ENCODE results near the gene COMMD6.
A peak's percentile ranks its signal among the peaks of the same experiment; 100 is the strongest.
"Not testable (repeated sequence)": the region's sequence is repeated elsewhere in the genome, so short reads cannot be mapped to it uniquely, and the experiment has no call there.

COMMD6 gene

DNA sequence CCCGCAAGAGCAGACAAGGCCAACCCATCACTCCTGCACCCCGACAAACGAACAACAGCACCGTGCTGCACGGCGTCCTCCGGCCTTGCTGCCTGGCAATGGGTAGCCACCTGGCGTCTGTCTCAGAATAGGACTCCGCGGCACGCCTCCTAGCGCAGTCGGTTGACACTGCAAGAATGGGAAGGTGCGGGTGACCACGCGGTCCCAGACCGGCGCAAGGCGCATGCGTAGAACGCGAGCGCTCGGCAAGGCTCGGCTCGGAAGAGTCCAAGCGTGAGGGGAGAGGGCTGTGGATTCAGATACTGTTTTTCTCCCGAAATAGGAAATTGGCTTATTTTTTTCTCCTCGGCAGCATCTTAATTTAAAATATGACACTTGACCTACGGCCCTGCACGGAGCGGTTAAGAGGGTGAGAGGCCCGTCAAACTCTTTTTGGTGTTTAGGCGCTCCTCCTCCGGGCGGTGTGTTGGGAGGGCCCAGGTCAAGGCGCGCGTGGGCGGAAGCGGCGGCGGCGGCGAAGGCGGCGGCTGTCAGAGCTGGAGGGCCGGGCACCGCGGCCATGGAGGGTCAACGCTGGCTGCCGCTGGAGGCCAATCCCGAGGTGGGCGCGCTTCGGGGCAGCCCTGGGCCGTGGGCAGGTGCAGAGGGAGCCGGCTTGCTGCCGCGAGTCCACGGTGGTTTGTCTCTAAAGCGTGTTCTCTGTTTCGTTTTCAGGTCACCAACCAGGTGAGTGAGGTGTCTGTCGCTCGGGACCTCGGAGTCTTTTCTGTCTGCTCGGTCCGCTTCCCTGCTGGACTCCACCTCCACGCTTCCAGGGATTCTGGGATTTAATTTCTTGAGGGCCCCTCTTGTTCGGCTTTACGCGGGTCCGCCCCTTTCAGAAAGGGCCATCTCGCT is 11.9 kb upstream of the COMMD6 start, which contains the start of gene UCHL3:
UCHL3 (plus strand) TSS at position 530 of the 897 bp plus-strand sequence; CDS start at position 560, 30 bp downstream.
- no peaks in the 10 kb centered on the region for H3K27me3 ChIP-seq (ENCODE audit: low read depth)
- H3K4me3 ChIP-seq = peak within 1 kb of the TSS; percentile 77
- no peaks in the 10 kb centered on the region for H3K9me3 ChIP-seq
- peaks cover 13% of the 10 kb centered on the region for H3K4me1 ChIP-seq
- peaks cover 9% of the 10 kb centered on the region for H3K36me3 ChIP-seq (replicated peaks)
- in situ Hi-C loops (cut with MboI; ENCODE audit: low sequenced_read_pairs) = no loop called here
- peak; percentile 90 to 98 for DNase-seq (ENCODE audit: low spot score in 2 of 2)

DNA sequence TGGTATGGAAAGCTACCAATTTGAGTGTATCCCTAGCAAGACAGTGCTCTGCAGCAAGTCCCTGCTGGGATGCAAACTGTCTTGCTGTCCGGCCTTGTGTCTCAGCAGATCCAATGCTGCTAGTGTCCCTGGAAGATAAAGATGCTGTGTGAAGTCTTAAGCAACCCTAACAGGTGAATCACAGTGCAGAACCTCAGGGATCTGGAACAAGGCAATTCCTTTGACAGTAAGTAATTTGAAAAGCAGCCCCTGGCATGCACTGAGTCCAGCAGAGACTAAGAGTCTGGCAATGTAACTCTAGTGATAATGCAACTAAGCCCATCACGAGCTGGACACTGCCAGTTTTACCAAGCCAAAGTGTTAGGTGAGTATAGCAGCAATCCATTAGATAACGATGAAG is 10.3 kb upstream of the COMMD6 start:
- H3K4me3 ChIP-seq = no peak overlapping the region
- in situ Hi-C loops (cut with MboI; ENCODE audit: low sequenced_read_pairs) = no loop called here
- no peaks in the 10 kb centered on the region for H3K27me3 ChIP-seq (ENCODE audit: low read depth)
- H3K9me3 ChIP-seq = no peaks in the 10 kb centered on the region
- DNase-seq (ENCODE audit: low spot score in 2 of 2) = no peak
- H3K4me1 ChIP-seq = peaks cover 13% of the 10 kb centered on the region
- H3K36me3 ChIP-seq (replicated peaks) = no peaks in the 10 kb centered on the region

DNA sequence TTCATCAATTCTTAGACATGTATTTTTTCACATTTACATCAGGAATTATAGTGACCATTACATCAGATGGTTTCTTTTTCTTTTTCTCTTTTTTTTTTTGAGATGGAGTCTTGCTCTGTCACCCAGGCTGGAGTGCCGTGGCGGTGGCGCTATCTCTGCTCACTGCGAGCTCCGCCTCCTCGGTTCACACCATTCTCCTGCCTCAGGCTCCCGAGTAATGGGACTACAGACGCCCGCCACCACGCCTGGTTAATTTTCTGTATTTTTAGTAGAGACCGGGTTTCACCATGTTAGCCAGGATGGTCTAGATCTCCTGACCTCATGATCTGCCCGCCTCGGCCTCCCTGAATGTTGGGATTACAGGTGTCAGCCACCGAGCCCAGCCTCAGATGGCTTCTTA is 7.7 kb upstream of the COMMD6 start:
- H3K9me3 ChIP-seq = not testable (repeated sequence)

DNA sequence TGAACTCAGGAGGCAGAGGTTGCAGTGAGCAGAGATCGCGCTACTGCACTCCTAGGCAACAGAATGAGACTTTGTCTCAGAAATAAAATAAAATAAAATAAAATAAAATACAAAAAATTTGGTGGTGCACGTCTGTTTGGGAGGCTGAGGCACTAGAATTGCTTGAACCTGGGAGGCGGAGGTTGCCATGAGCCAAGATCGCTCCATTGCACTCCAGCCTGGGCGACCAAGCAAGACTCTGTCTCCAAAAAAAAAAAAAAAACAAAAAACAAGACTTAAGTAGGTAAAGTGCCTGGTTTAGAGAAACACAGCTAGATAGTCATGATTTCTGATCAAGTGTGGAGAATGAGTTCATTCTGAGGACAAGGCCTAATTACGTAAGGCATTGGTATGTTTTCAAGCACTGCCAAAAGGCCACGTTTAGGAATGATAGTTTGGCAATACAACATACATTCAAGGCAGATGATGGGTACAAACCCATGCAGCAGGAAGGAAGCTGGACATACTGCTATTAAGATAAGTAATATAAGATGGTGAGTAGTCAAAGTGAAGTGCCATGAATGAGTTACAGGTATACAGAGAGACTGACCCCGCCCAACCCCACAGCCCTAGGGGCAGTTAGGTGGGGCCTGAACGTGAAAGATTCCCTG is 7.2 kb upstream of the COMMD6 start:
- Histone ChIP-seq H3K36me3 (replicated peaks) (no peaks in the 10 kb centered on the region), H3K27me3 (ENCODE audit: low read depth) (no peaks in the 10 kb centered on the region), H3K9me3 (no peaks in the 10 kb centered on the region), H3K4me1 (peaks cover 3% of the 10 kb centered on the region), H3K4me3 (no peak overlapping the region)
- DNase-seq (ENCODE audit: low spot score in 2 of 2) = no peak
- in situ Hi-C loops (cut with MboI; ENCODE audit: low sequenced_read_pairs) = no loop called here

More for the DNA sequence above, 7.7 kb upstream of the COMMD6 start:
- H3K36me3 ChIP-seq (replicated peaks); H3K27me3 ChIP-seq (ENCODE audit: low read depth); DNase-seq (ENCODE audit: low spot score in 2 of 2); H3K4me3 ChIP-seq; in situ Hi-C loops (cut with MboI; ENCODE audit: low sequenced_read_pairs); H3K4me1 ChIP-seq: not testable (repeated sequence)

DNA sequence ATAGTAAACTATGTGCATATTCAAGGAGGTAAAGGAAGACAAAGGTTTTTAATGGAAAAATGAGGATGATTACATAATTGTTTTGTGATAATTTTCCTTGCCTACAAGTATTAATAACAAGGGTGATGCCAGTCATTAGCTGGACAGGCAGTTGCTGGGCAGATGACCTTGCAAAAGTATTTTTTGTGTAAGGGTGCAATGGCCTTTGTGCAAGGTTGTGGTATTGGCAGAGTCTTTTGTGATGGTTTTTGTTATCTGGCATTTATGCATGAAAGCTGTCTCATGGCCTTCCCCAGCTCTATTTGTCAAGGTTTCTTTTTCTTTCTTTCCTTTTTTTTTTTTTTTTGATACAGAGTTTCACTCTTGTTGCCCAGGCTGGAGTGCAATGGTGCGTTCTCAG is 4.3 kb upstream of the COMMD6 start:
- Histone ChIP-seq H3K4me3 (no peak overlapping the region), H3K36me3 (replicated peaks) (no peaks in the 10 kb centered on the region)
- in situ Hi-C loops (cut with MboI; ENCODE audit: low sequenced_read_pairs) = no loop called here

DNA sequence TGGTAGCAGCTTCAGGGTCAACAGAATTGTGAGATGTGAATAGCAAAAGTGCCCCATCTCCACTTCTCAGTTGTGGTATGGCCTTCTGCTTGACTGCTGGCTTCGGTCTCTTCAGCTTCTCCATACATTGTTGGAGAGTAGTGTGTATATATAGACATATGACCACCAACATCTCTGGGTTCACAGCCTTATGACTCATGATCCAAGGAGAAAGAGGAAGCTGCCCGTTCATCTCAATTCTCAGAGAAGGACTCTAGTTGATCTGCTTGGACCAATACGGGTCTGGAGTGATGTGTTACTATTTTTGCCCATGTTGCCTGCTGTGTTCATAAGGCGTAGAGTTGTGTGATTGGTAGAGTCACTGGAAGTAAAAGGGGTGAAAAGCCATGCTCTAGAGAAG is 3.6 kb upstream of the COMMD6 start:
- Histone ChIP-seq H3K4me3 (no peak overlapping the region), H3K36me3 (replicated peaks) (no peaks in the 10 kb centered on the region), H3K4me1 (peaks cover 9% of the 10 kb centered on the region), H3K27me3 (ENCODE audit: low read depth) (no peaks in the 10 kb centered on the region), H3K9me3 (no peaks in the 10 kb centered on the region)
- no peak for DNase-seq (ENCODE audit: low spot score in 2 of 2)
- in situ Hi-C loops (cut with MboI; ENCODE audit: low sequenced_read_pairs) = no loop called here

More for the DNA sequence above, 4.3 kb upstream of the COMMD6 start:
- Histone ChIP-seq H3K4me1 (peaks cover 4% of the 10 kb centered on the region), H3K9me3 (no peaks in the 10 kb centered on the region), H3K27me3 (ENCODE audit: low read depth) (no peaks in the 10 kb centered on the region)
- DNase-seq (ENCODE audit: low spot score in 2 of 2) = no peak

DNA sequence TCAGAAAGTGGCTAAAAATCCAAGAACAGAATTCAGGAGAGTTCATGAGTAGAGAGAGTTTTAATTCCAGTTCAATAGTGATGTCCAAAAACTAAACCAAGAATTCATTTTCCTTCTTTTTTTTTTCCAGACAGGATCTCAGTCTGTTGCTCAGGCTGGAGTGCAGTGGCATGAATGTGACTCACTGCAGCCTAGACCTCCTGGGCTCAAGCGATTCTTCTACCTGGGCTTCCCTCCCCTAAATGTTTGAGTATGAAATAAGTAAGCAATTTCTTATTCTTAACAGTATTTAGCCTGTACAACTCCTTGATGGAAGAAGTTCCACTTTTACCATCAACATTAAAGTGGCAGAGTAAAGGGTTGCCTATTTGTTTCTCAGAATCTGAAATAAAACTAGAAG is 3.8 kb downstream of the COMMD6 start:
- Histone ChIP-seq H3K36me3 (replicated peaks) (peaks cover 4% of the 10 kb centered on the region; the same call in 1 of the 2 replicates), H3K4me1 (peaks cover 14% of the 10 kb centered on the region), H3K9me3 (no peaks in the 10 kb centered on the region), H3K4me3 (no peak overlapping the region), H3K27me3 (ENCODE audit: low read depth) (no peaks in the 10 kb centered on the region)
- no peak for DNase-seq (ENCODE audit: low spot score in 2 of 2)
- in situ Hi-C loops (cut with MboI; ENCODE audit: low sequenced_read_pairs) = no loop called here

DNA sequence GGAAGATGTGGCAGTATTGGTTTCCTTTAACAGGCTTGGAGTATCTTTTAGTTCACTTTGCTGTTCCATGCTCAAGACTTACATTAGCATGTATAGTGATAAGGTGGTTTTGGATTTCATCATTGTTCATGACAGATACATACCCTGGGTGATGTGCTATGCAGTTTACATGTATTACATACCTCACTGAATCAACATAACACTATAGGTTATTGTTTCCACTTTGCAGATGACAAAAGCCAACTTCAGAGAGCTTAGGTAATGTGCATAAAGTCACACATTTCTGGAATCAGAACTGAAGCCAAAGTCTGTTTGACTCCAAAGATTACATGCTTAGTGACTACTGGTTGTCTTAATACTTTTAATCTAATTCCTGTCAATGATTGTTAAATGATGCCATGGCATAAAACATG is 7.1 kb downstream of the COMMD6 start:
- Histone ChIP-seq H3K27me3 (ENCODE audit: low read depth) (no peaks in the 10 kb centered on the region), H3K36me3 (replicated peaks) (peaks cover 14% of the 10 kb centered on the region), H3K4me3 (no peak overlapping the region), H3K4me1 (0 out of 2 replicates have a peak, but pooled peaks cover 5% of the 10 kb centered on the region), H3K9me3 (no peaks in the 10 kb centered on the region)
- in situ Hi-C loops (cut with MboI; ENCODE audit: low sequenced_read_pairs) = no loop called here
- DNase-seq (ENCODE audit: low spot score in 2 of 2) = peak in 1 of 2 experiments; percentile 28

DNA sequence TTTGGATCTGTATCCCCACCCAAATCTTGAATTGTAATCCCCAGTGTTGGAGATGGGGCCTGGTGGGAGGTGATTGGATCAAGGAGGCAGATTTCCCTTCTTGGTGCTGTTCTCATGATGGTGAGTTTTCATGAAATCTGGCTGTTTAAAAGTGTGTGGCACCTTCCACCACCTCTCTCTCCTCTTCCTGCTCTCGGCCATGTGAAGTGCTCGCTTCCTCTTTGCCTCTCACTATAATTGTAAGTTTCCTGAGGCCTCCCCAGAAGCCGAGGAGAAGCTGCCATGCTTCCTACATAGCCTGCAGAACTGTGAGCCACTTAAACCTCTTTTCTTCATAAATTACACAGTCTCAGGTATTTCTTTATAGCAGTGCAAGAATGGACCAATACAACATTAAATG is 15.7 kb downstream of the COMMD6 start:
- H3K36me3 ChIP-seq (replicated peaks) = peaks cover 11% of the 10 kb centered on the region
- DNase-seq (ENCODE audit: low spot score in 2 of 2) = no peak
- H3K4me1 ChIP-seq = no peaks in the 10 kb centered on the region
- in situ Hi-C loops (cut with MboI; ENCODE audit: low sequenced_read_pairs) = no loop called here
- H3K9me3 ChIP-seq = no peaks in the 10 kb centered on the region; the same call in 1 of the 2 replicates
- H3K27me3 ChIP-seq (ENCODE audit: low read depth) = no peaks in the 10 kb centered on the region
- no peak overlapping the region for H3K4me3 ChIP-seq

DNA sequence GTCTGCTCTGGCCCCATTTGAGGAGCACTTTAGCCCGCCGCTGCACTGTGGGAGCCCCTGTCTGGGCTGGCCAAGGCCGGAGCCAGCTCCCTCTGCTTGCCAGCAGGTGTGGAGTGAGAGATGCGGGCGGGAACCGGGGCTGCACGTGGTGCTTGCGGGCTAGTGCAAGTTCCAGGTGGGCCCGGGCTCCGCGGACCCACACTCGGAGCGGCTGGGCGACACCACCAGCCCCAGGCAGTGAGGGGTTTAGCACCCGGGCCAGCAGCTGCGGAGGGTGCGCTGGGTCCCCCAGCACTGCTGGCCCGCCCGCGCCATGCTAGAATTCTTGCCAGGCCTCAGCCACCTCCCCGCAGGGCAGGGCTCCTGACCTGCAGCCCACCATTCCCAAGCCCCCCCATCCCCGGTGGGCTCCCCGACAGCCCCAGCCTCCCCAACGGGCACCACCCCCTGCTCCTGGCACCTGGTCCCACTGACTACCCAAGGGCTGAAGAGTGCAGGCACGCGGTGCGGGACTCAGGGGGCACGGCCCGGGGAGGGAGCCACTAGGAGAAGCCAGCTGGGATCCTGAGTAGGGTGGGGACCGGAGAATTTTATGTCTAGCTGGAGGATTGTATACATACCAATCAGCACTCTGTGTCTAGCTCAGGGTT is 19.1 kb downstream of the COMMD6 start:
- Histone ChIP-seq H3K36me3 (replicated peaks) (no peaks in the 10 kb centered on the region), H3K27me3 (ENCODE audit: low read depth) (no peaks in the 10 kb centered on the region), H3K4me3 (no peak overlapping the region), H3K4me1 (no peaks in the 10 kb centered on the region), H3K9me3 (no peaks in the 10 kb centered on the region; the same call in 1 of the 2 replicates)
- no peak for DNase-seq (ENCODE audit: low spot score in 2 of 2)
- in situ Hi-C loops (cut with MboI; ENCODE audit: low sequenced_read_pairs) = no loop called here

DNA sequence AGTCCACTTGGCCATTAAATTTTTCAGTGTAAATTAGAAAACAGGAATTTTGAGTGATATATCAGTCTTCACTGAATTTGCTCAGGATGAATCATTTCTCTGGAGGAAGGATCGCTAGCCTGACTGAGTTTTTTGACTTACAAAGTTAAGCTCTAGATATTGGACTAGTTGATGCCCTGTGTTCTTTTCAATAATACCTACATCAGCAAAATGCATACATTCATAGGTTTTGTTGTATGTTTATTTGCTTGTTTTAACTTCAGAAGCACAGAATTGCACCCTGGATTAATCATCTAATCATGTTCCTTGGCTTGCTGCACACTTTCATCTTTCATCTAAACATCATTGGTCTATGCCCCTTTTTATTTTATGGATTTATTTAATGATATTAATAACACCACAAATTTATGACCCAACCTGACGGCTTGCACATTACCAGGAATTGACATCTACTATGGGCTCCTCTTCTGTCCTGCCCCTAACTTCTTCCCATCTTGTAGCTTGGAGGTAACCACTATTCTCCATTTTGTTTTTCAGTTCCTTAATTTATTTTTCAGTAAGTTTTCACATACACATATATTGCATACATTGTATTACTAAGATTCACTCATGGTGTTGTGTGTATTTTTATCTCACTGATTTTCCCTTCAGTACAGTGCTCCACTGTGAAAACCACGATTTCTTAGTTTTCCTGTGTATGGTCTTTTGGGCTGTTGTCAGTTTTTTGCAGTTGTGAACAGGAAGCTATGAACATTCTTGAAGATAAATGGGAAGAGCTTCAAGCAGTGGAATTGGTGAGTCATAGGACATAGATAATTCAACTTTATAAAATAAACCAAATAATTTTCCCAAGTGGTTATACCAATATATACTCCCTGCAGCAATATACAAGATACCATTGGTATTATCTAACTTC is 23.3 kb downstream of the COMMD6 start:
- 0 out of 2 replicates have a peak, but pooled peaks cover 3% of the 10 kb centered on the region for H3K27me3 ChIP-seq (ENCODE audit: low read depth)
- in situ Hi-C loops (cut with MboI; ENCODE audit: low sequenced_read_pairs) = no loop called here
- no peaks in the 10 kb centered on the region for H3K9me3 ChIP-seq
- DNase-seq (ENCODE audit: low spot score in 2 of 2) = no peak
- no peak overlapping the region for H3K4me3 ChIP-seq
- H3K4me1 ChIP-seq = no peaks in the 10 kb centered on the region
- H3K36me3 ChIP-seq (replicated peaks) = no peaks in the 10 kb centered on the region

DNA sequence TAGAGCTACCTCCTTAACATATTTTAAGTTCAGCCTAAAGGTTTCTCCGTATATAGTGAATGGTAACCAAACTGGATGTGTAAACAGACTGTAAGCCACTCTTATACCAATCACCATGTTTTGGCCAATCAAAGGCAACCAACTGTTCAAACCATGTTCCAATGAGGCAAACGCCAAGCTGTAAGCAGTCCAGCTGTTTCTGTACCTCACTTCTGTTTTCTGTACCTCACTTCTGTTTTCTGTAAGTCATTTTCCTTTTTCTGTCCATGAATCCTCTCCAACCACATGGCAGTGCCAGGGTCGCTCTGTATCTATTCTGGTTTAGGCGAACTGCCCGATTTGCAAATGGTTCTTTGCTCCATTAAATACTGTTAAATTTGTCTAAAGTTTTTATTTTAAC is 24.4 kb downstream of the COMMD6 start:
- Histone ChIP-seq H3K36me3 (replicated peaks) (no peaks in the 10 kb centered on the region), H3K4me1 (no peaks in the 10 kb centered on the region), H3K4me3 (no peak overlapping the region), H3K27me3 (ENCODE audit: low read depth) (0 out of 2 replicates have a peak, but pooled peaks cover 3% of the 10 kb centered on the region), H3K9me3 (no peaks in the 10 kb centered on the region)
- DNase-seq (ENCODE audit: low spot score in 2 of 2) = no peak
- in situ Hi-C loops (cut with MboI; ENCODE audit: low sequenced_read_pairs) = no loop called here

DNA sequence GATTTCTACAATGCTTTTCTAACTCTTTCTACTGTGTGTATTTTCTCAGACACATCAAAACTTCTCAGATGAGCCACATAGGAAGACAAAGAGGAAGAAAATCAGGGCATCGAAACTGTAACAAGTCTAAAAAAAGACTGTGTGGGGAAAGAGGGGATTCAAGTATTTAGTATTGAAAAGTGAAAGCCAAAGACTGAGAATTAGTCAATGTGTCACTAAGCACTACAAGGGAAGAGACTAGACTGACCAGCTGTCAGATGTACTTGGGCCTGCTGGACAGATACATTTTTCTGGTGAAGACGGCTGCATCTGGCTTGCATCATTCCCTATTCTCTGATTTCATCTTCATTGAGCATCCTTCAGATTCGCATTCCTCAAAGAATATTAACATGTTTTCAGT is 25.4 kb downstream of the COMMD6 start:
- no peaks in the 10 kb centered on the region for H3K36me3 ChIP-seq (replicated peaks)
- DNase-seq (ENCODE audit: low spot score in 2 of 2) = no peak
- no peak overlapping the region for H3K4me3 ChIP-seq
- in situ Hi-C loops (cut with MboI; ENCODE audit: low sequenced_read_pairs) = no loop called here
- no peaks in the 10 kb centered on the region for H3K4me1 ChIP-seq
- 0 out of 2 replicates have a peak, but pooled peaks cover 3% of the 10 kb centered on the region for H3K27me3 ChIP-seq (ENCODE audit: low read depth)
- no peaks in the 10 kb centered on the region for H3K9me3 ChIP-seq

Measured in HAP-1 (cell line).